CD4-positive, CD25-positive, alpha-beta regulatory T cell (primary cell): ENCODE results near the gene EREG. TPM values are rescaled to one million over a fixed set of nuclear protein-coding genes. Genes with fewer than 3 reads are reported as not detected.

ENCODE experiments used
- ATAC-seq, 2 donors: fragments of 150-1000 bp; cut with Tn5 transposase; one replicate each; pipeline ENCODE4 v1.10.0; 2021; ENCODE audit warnings: low read depth in 2 of 2, moderate number of reproducible peaks in 2 of 2, moderate library complexity in 1 of 2
- DNase-seq, 3 donors: peaks; one replicate each; pipeline versions ENCODE4 v3.0.0 to v3.0.0-alpha.2; 2012 to 2022; ENCODE audit warnings: mixed read lengths in 1 of 3
- H3K27ac ChIP-seq: one replicate; pipeline ENCODE4 v1.7.0; 2013; ENCODE audit warnings: mild to moderate bottlenecking, low read length; ENCODE audit not compliant: insufficient read depth, poor library complexity, severe bottlenecking
- H3K27me3 ChIP-seq: one replicate; pipeline ENCODE4 v1.7.0; 2013; ENCODE audit warnings: low read length; ENCODE audit not compliant: control insufficient read depth, insufficient read depth
- H3K36me3 ChIP-seq: one replicate; pipeline ENCODE4 v1.7.0; 2013; ENCODE audit warnings: mild to moderate bottlenecking, low read length, moderate library complexity; ENCODE audit not compliant: control insufficient read depth, insufficient read depth
- H3K4me1 ChIP-seq: 2 replicates; pipeline ENCODE4 v1.7.0; 2013; ENCODE audit warnings: mild to moderate bottlenecking, low read length; ENCODE audit not compliant: insufficient read depth, control insufficient read depth, poor library complexity, severe bottlenecking
- H3K4me3 ChIP-seq: one replicate; pipeline ENCODE4 v1.7.0; 2013; ENCODE audit warnings: low read depth, mild to moderate bottlenecking, low read length, moderate library complexity
- H3K9me3 ChIP-seq, 2 experiments: 1 replicate in 1 of 2; 2 replicates in 1 of 2; pipeline ENCODE4 v1.7.0; 2013; ENCODE audit warnings: low read length in 2 of 2, mild to moderate bottlenecking in 1 of 2, moderate library complexity in 1 of 2; ENCODE audit not compliant: control insufficient read depth in 2 of 2
- H3K27ac Mint-ChIP-seq, 3 donors: one replicate each; pipeline ENCODE4 v1.8.0; 2020 to 2022; ENCODE audit warnings: mild to moderate bottlenecking in 3 of 3, mixed read lengths in 3 of 3, moderate library complexity in 2 of 3
- H3K27me3 Mint-ChIP-seq: one replicate; pipeline ENCODE4 v1.8.0; 2022; ENCODE audit warnings: mild to moderate bottlenecking, mixed read lengths
- H3K36me3 Mint-ChIP-seq: one replicate; pipeline ENCODE4 v1.8.0; 2020; ENCODE audit warnings: mixed read lengths
- H3K4me1 Mint-ChIP-seq, 4 donors: one replicate each; pipeline ENCODE4 v1.8.0; 2020 to 2022; ENCODE audit warnings: mixed read lengths in 4 of 4, mild to moderate bottlenecking in 1 of 4
- H3K4me3 Mint-ChIP-seq, 4 donors: one replicate each; pipeline ENCODE4 v1.8.0; 2020 to 2022; ENCODE audit warnings: mild to moderate bottlenecking in 4 of 4, mixed read lengths in 4 of 4, moderate library complexity in 3 of 4
- H3K9me3 Mint-ChIP-seq, 7 donors: one replicate each; pipeline ENCODE4 v1.8.0; 2020 to 2022; ENCODE audit warnings: mixed read lengths in 7 of 7, mild to moderate bottlenecking in 3 of 7, moderate library complexity in 2 of 7
- polyA plus RNA-seq, 4 donors: library from polyadenylated mRNA; unstranded; fragments of 300-500 nt; fragmentation: Illumina TruSeq; gene quantifications; one replicate each; pipeline ENCODE4 v1.2.3, GENCODE V29; 2021
- total RNA-seq: library from RNA; stranded (reverse); gene quantifications from one replicate; pipeline ENCODE4 v1.2.3, GENCODE V29; 2022

Gene EREG
- total and polyA plus RNA-seq, 5 donors from 2014 or later = 1.0 TPM; not detected in 4

DNA sequence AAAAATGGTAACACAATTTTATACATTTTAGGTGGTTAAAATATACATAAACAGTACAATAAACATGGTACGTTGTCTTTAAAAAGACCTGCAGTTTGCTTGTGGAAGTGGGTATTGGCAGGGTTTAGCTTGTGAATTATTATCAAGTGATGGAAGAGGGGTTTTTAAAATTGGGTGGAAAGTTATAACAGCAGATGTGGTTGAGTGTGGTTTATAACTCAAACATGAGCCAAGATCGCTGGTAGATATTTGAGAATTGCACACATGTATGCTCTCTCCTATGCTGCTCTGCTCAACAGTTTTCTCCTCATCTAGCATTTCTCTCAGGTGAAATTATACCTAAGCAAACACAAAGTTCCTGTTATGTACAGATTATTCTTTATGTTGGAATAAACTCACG, 42.6 kb upstream of the EREG start:
- Histone ChIP-seq H3K4me1 (no peaks in the 10 kb centered on the region), H3K27me3 (peaks cover 3% of the 10 kb centered on the region), H3K27ac (no peak overlapping the region), H3K36me3 (no peaks in the 10 kb centered on the region), H3K4me3 (no peak overlapping the region), H3K9me3 (no peaks in the 10 kb centered on the region)
- H3K4me1 Mint-ChIP-seq = no peaks in the 10 kb centered on the region
- no peak overlapping the region for H3K4me3 Mint-ChIP-seq
- no peaks in the 10 kb centered on the region for H3K36me3 Mint-ChIP-seq
- DNase-seq (no peak), ATAC-seq (no peak)
- H3K27ac Mint-ChIP-seq = no peak overlapping the region
- peaks cover 3% of the 10 kb centered on the region for H3K27me3 Mint-ChIP-seq
- no peaks in the 10 kb centered on the region for H3K9me3 Mint-ChIP-seq

DNA sequence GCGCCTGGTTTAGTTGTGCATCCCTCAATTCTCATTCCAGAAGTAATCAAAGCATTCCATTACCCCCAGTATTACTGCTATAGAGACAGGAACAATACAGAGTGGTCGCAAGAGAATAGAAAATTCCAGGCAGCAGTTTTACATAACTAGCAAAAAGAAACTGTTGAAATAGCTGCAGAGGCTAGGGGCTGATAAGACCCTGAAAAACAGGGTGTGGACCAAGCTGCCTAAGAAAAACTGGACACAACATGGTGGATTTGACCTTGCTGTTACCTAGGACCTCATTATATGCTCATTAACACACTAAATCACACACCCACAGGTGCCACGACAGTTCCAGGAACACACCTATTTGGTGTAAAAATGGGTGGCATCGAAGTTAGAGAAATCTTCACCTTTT, 41.3 kb upstream of the EREG start:
- Histone ChIP-seq H3K9me3 (no peaks in the 10 kb centered on the region), H3K27me3 (peaks cover 3% of the 10 kb centered on the region), H3K4me1 (no peaks in the 10 kb centered on the region), H3K4me3 (no peak overlapping the region), H3K27ac (no peak overlapping the region), H3K36me3 (no peaks in the 10 kb centered on the region)
- no peak overlapping the region for H3K4me3 Mint-ChIP-seq
- H3K27ac Mint-ChIP-seq = no peak overlapping the region
- ATAC-seq (no peak), DNase-seq (no peak)
- no peaks in the 10 kb centered on the region for H3K9me3 Mint-ChIP-seq
- H3K36me3 Mint-ChIP-seq = no peaks in the 10 kb centered on the region
- H3K27me3 Mint-ChIP-seq = no peaks in the 10 kb centered on the region
- no peaks in the 10 kb centered on the region for H3K4me1 Mint-ChIP-seq

DNA sequence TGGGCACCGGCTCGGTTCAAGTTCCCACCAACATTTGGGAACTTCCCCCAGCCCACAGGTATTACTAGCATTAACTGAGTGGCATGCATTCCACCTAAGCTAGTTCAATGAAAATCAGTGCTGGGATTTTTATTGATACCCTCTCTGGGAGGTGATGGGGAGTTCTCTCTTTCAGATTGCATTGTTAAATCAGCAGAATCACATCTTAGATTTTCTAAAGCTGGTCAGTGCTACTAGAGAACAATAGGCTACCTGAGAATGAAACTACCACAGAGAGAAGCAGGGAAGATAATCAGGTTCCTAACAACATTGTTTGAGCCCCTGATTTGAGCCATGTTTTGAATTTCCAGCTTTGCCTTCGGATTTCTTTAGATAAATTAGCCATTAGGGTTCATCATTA, 40.7 kb upstream of the EREG start:
- Histone ChIP-seq H3K36me3 (no peaks in the 10 kb centered on the region), H3K27me3 (peaks cover 3% of the 10 kb centered on the region), H3K4me3 (no peak overlapping the region), H3K9me3 (no peaks in the 10 kb centered on the region), H3K4me1 (no peaks in the 10 kb centered on the region), H3K27ac (no peak overlapping the region)
- no peak overlapping the region for H3K27ac Mint-ChIP-seq
- DNase-seq (no peak), ATAC-seq (no peak)
- no peaks in the 10 kb centered on the region for H3K4me1 Mint-ChIP-seq
- H3K27me3 Mint-ChIP-seq = no peaks in the 10 kb centered on the region
- H3K36me3 Mint-ChIP-seq = no peaks in the 10 kb centered on the region
- H3K4me3 Mint-ChIP-seq = no peak overlapping the region
- no peaks in the 10 kb centered on the region for H3K9me3 Mint-ChIP-seq

DNA sequence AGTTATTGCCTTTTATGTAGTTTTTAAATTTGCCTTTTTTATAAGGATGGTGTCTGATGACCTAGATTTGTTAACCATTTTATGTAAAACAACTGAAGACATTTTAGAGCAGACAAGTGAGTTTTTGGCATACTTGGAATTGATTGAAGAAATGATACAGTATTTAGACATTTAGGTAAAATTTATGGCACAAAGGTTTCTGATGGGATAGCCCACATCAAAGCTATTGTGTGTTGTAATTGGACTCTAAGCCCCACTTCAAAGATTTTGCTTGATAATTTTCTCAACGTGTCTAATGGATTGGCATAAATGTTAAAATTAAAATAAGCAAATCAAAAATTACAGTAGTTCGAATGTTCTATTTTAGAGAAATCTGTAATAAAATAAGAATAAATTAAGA, 39.1 kb upstream of the EREG start:
- Mint-ChIP-seq H3K27ac (no peak overlapping the region), H3K27me3 (no peaks in the 10 kb centered on the region)
- DNase-seq = no peak

DNA sequence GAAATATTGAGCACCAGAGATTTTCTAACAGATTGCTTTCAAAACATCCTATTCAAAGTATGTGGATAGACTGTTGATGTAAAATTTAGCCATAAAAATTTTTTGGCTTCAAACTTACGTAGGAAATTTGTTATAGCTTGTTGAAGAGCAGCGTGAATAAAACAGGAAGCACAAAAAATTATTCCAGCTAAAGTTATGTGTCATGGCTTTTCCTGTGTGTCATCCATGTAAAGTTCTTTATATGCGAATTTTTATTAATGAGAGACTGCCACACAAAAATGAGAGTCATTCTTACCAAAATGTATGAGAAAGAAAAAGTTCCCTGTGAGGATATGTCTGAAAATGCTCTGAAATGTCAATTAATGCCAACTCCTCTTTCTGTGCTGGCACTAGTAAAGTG, 37.2 kb upstream of the EREG start:
- no peaks in the 10 kb centered on the region for H3K4me1 ChIP-seq
- H3K4me3 Mint-ChIP-seq = no peak overlapping the region
- H3K4me1 Mint-ChIP-seq = no peaks in the 10 kb centered on the region
- no peak overlapping the region for H3K4me3 ChIP-seq
- H3K36me3 Mint-ChIP-seq = no peaks in the 10 kb centered on the region
- no peak overlapping the region for H3K27ac Mint-ChIP-seq
- H3K27me3 ChIP-seq = peaks cover 1% of the 10 kb centered on the region
- DNase-seq (no peak), ATAC-seq (no peak)
- H3K9me3 ChIP-seq = no peaks in the 10 kb centered on the region
- H3K27ac ChIP-seq = no peak overlapping the region
- no peaks in the 10 kb centered on the region for H3K36me3 ChIP-seq
- no peaks in the 10 kb centered on the region for H3K9me3 Mint-ChIP-seq
- H3K27me3 Mint-ChIP-seq = no peaks in the 10 kb centered on the region

More for the DNA sequence above, 39.1 kb upstream of the EREG start:
- no peak for ATAC-seq
- no peak overlapping the region for H3K4me3 Mint-ChIP-seq
- no peaks in the 10 kb centered on the region for H3K9me3 ChIP-seq
- no peak overlapping the region for H3K27ac ChIP-seq
- no peaks in the 10 kb centered on the region for H3K36me3 ChIP-seq
- peaks cover 3% of the 10 kb centered on the region for H3K27me3 ChIP-seq
- no peaks in the 10 kb centered on the region for H3K4me1 Mint-ChIP-seq
- H3K9me3 Mint-ChIP-seq = no peaks in the 10 kb centered on the region
- no peak overlapping the region for H3K4me3 ChIP-seq
- no peaks in the 10 kb centered on the region for H3K4me1 ChIP-seq
- H3K36me3 Mint-ChIP-seq = no peaks in the 10 kb centered on the region

DNA sequence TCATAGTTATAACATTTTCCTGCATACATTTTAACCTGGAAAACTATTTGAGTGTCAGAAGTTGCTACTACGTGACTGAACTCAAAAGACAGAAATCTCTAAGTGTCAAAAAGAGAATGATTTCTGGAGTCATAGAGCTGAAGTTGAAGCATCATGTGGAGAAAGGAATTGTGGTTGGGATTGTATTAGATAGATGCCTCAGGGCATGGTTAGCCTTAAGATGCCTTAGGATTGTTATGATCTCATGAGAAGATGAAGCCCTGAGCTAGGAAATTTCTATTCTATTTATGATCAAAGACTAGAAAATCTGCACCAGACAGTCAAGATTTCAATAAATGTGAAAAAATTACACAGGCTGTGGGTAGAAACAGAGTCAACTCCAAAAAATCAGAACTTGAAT, 36.4 kb upstream of the EREG start:
- no peaks in the 10 kb centered on the region for H3K27me3 Mint-ChIP-seq
- no peaks in the 10 kb centered on the region for H3K4me1 Mint-ChIP-seq
- no peak for ATAC-seq
- H3K4me1 ChIP-seq = no peaks in the 10 kb centered on the region
- no peak overlapping the region for H3K27ac ChIP-seq
- no peaks in the 10 kb centered on the region for H3K9me3 Mint-ChIP-seq
- no peaks in the 10 kb centered on the region for H3K36me3 ChIP-seq
- no peaks in the 10 kb centered on the region for H3K27me3 ChIP-seq
- H3K4me3 ChIP-seq = no peak overlapping the region
- H3K27ac Mint-ChIP-seq = no peak overlapping the region
- H3K9me3 ChIP-seq = no peaks in the 10 kb centered on the region
- H3K36me3 Mint-ChIP-seq = no peaks in the 10 kb centered on the region
- DNase-seq = no peak
- no peak overlapping the region for H3K4me3 Mint-ChIP-seq

DNA sequence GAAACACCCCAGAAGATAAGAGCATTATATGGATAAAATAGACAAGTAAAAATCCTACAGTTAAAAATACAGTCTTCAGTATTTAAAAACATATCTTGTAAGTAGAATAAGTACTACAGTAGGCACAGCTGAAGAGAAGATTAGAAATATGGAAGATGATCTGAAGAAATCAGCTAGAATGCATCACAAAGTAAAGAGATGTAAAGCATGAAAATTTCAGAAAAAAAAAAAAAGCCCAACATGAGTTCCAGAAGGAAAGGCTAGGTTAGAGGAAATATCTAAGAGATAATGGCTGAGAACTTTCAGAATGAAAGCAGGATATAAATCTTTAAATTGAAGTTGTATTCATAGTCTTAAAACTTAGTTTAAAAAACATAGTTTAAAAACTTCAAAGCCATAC, 35.6 kb upstream of the EREG start:
- no peaks in the 10 kb centered on the region for H3K36me3 Mint-ChIP-seq
- H3K27me3 Mint-ChIP-seq = no peaks in the 10 kb centered on the region
- no peaks in the 10 kb centered on the region for H3K27me3 ChIP-seq
- no peaks in the 10 kb centered on the region for H3K9me3 ChIP-seq
- no peak overlapping the region for H3K4me3 Mint-ChIP-seq
- DNase-seq (no peak), ATAC-seq (no peak)
- no peak overlapping the region for H3K27ac ChIP-seq
- H3K9me3 Mint-ChIP-seq = peaks cover 0 to 1% (median 0%) of the 10 kb centered on the region in 7 donors
- H3K4me1 Mint-ChIP-seq = no peaks in the 10 kb centered on the region
- H3K27ac Mint-ChIP-seq = no peak overlapping the region
- H3K4me3 ChIP-seq = no peak overlapping the region
- no peaks in the 10 kb centered on the region for H3K36me3 ChIP-seq
- H3K4me1 ChIP-seq = no peaks in the 10 kb centered on the region

DNA sequence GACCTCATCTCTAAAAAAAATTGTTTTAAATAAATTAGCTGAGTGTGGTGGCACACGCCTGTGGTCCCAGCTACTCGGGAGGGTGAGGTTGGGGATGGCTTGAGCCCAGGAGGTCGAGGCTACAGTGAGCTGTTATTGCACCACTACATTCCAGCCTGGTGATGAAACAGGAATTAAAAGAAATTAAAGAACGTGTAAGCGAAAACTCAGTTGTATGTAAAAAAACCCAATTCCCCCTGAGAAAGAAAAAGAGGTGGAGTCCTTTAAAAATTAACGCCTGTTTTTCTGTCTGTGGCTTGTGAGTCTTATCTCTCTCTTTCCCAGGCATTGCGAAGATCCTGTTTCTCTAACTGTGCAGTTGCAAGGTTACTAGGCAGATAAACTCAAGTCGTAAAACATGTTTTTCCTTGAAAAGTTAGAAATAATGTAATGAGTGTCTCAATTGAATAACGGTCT, 34.6 kb upstream of the EREG start:
- Histone ChIP-seq H3K4me3 (no peak overlapping the region), H3K27ac (no peak overlapping the region), H3K36me3 (no peaks in the 10 kb centered on the region), H3K4me1 (no peaks in the 10 kb centered on the region), H3K27me3 (no peaks in the 10 kb centered on the region), H3K9me3 (no peaks in the 10 kb centered on the region)
- ATAC-seq (no peak), DNase-seq (no peak)
- Mint-ChIP-seq H3K27me3 (no peaks in the 10 kb centered on the region), H3K4me1 (no peaks in the 10 kb centered on the region), H3K36me3 (no peaks in the 10 kb centered on the region), H3K4me3 (no peak overlapping the region), H3K27ac (no peak overlapping the region), H3K9me3 (peaks cover 0 to 3% (median 0%) of the 10 kb centered on the region in 7 donors)
